Brain microvascular endothelial cell (primary cell): Measurements from ENCODE around the gene CRYBG1.

Experiments used
- DNase-seq: peaks from one replicate; pipeline ENCODE4 v3.0.0-alpha.2; 2020
- H3K27ac ChIP-seq: fragments of 250-450 bp; sonication (Bioruptor Pico); 2 replicates; pipeline ENCODE4 v1.5.1; 2020; ENCODE audit warnings: mild to moderate bottlenecking, moderate library complexity
- H3K27me3 ChIP-seq: fragments of 250-450 bp; sonication (Bioruptor Pico); replicated peaks from 2 replicates; pipeline ENCODE4 v1.5.1; 2020; ENCODE audit warnings: mild to moderate bottlenecking
- H3K36me3 ChIP-seq: fragments of 250-450 bp; sonication (Bioruptor Pico); replicated peaks from 2 replicates; pipeline ENCODE4 v1.5.1; 2020; ENCODE audit warnings: mild to moderate bottlenecking
- H3K4me3 ChIP-seq: 2 replicates; pipeline ENCODE4 v1.5.1; 2011; ENCODE audit warnings: low read depth, mild to moderate bottlenecking, control low read depth, low read length, moderate library complexity
- CTCF ChIP-seq: IDR thresholded peaks from 2 replicates; pipeline ENCODE4 v1.5.1; 2011; ENCODE audit warnings: low read depth, mild to moderate bottlenecking, moderate library complexity, low read length, control low read depth, inconsistent platforms; ENCODE audit errors: missing control alignments
- in situ Hi-C: cut with HindIII; loops from 2 replicates; pipeline ENCODE4 v1.10.0; 2017; ENCODE audit warnings: low sequenced_read_pairs, low pct_ligation_motif_present

CRYBG1 gene

GRCh38 chr6:106537662-106538061 lies 177.1 kb downstream of the CRYBG1 start:
- no peak for DNase-seq
- H3K27me3 ChIP-seq, result no peaks in the 10 kb centered on the region
- no peak overlapping the region for H3K27ac ChIP-seq
- in situ Hi-C loops, result no loop called here
- TF ChIP-seq CTCF, result no peak
- H3K4me3 ChIP-seq, result no peak overlapping the region
- no peaks in the 10 kb centered on the region for H3K36me3 ChIP-seq

GRCh38 chr6:106538145-106538544 lies 177.6 kb downstream of the CRYBG1 start:
- in situ Hi-C loops, result no loop called here
- no peak for TF ChIP-seq CTCF
- no peak for DNase-seq
- Histone ChIP-seq H3K4me3 (no peak overlapping the region), H3K27me3 (no peaks in the 10 kb centered on the region), H3K36me3 (no peaks in the 10 kb centered on the region), H3K27ac (no peak overlapping the region)

- Histone ChIP-seq H3K36me3 (no peaks in the 10 kb centered on the region), H3K27me3 (no peaks in the 10 kb centered on the region), H3K4me3 (no peak overlapping the region), H3K27ac (no peak overlapping the region)
- no peak for TF ChIP-seq CTCF
- DNase-seq, result no peak
- in situ Hi-C loops, result no loop called here
These were observed 179.4 kb downstream of the CRYBG1 start for GRCh38 chr6:106539936-106540335.

GRCh38 chr6:106540432-106540831 lies 179.9 kb downstream of the CRYBG1 start:
- in situ Hi-C loops, result no loop called here
- no peaks in the 10 kb centered on the region for H3K27me3 ChIP-seq
- DNase-seq, result no peak
- no peak overlapping the region for H3K27ac ChIP-seq
- no peaks in the 10 kb centered on the region for H3K36me3 ChIP-seq
- no peak overlapping the region for H3K4me3 ChIP-seq
- TF ChIP-seq CTCF, result no peak

- no peaks in the 10 kb centered on the region for H3K36me3 ChIP-seq
- H3K27ac ChIP-seq, result no peak overlapping the region
- H3K27me3 ChIP-seq, result no peaks in the 10 kb centered on the region
- no peak for DNase-seq
- H3K4me3 ChIP-seq, result no peak overlapping the region
- in situ Hi-C loops, result no loop called here
- no peak for TF ChIP-seq CTCF
These were observed 180.4 kb downstream of the CRYBG1 start for GRCh38 chr6:106540907-106541306.

GRCh38 chr6:106546261-106546690 lies 185.8 kb downstream of the CRYBG1 start:
- Histone ChIP-seq H3K27ac (peak overlapping the region; percentile 89), H3K36me3 (no peaks in the 10 kb centered on the region), H3K4me3 (no peak overlapping the region), H3K27me3 (no peaks in the 10 kb centered on the region)
- in situ Hi-C loops, result no loop called here
- DNase-seq, result peak; percentile 35
- TF ChIP-seq CTCF, result no peak
